GM21576 (cell line): ENCODE measurements around the gene RAB11FIP4.

ENCODE experiments used
- ATAC-seq: cut with Tn5 transposase; IDR thresholded peaks from one replicate; pipeline ENCODE4 v1.9.1; 2021; ENCODE audit warnings: mild to moderate bottlenecking, moderate library complexity; ENCODE audit not compliant: unreplicated experiment

The RAB11FIP4 gene

GRCh38 chr17:31405890-31406371, 14.5 kb downstream of the RAB11FIP4 start:
- ATAC-seq = no peak

DNA sequence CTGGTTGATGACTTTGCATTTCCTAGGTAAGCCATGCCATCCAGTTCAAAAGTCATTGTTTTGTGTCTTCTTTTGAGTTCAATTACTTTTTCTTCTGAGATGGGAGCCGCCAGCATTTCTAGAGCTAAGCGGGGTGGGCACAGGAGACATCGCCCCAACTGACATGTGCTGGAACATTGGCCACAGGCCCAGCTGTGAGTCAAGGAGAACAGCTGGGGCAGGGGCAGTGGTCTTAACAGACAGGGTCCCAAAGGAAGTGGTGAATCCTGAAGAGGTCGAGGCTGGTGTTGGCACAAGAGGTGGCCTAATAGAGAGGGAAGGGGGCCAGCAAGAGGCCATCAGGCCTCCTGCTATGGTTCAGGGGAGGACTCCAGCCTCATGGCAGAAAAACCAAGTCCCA, 17.1 kb downstream of the RAB11FIP4 start:
- ATAC-seq = no peak

DNA sequence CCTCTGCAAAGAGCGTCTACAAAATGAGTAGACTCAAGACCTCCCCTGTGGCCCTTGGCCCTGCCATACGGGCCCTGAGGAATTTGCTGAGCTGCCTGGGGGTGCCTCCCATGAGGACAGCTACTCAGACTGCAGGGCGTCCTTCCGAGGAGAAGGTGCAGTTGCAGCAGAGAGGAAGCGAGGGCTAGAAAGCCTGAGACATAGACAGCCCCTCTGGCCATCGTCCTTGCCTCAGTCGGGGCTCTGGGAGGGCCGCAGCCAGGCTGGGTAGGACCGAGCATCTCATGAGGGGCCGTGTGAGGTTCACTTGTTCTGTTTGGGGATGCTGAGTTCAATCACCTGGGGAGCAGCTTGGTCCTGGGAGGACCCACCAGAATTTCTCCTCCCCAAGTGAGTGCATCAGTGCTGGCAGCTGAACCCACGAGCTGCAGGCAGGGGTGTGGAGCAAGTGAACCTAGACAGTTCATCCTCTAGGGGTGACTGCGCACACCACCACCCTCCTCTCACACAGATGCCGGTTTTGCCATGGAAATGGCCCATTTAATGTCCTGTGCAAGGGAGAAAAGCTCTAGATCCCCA, 20.3 kb downstream of the RAB11FIP4 start:
- ATAC-seq = no peak

GRCh38 chr17:31412511-31412910, 21.0 kb downstream of the RAB11FIP4 start:
- ATAC-seq = no peak

DNA sequence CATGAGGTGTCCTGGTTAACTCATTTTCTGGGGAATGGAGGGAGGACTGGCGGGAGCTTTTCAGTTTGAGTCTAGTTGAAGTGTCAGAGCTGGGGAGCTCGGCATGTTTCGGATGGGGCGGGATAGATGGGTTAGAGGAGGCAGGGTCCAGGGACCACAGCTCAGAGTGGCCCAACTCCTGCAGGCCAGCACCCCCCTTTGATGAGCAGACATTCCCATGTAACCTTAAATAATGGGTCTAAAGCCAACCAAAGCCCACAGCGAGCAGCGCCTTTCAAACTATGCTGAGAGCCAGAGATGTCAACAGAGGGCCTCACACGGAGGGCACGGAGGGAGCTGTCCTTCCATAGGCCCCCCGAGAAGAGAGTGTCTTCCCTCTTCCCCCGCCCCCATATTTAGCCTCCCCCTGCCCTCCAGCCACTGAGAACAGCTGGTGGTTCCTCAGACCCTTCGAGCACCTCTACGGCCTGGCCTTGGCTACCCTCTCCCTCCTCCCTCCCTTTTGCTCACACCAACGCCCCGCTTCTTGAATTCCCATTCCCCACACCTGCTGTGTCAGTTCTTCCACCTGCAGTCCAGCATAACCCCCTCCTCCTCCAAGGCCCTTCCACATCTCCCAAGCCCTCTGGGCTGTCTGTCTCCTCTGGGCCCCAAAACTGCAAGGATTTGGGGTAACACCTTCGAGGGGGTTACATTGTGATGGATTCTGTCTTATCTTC, 21.8 kb downstream of the RAB11FIP4 start:
- ATAC-seq = no peak

DNA sequence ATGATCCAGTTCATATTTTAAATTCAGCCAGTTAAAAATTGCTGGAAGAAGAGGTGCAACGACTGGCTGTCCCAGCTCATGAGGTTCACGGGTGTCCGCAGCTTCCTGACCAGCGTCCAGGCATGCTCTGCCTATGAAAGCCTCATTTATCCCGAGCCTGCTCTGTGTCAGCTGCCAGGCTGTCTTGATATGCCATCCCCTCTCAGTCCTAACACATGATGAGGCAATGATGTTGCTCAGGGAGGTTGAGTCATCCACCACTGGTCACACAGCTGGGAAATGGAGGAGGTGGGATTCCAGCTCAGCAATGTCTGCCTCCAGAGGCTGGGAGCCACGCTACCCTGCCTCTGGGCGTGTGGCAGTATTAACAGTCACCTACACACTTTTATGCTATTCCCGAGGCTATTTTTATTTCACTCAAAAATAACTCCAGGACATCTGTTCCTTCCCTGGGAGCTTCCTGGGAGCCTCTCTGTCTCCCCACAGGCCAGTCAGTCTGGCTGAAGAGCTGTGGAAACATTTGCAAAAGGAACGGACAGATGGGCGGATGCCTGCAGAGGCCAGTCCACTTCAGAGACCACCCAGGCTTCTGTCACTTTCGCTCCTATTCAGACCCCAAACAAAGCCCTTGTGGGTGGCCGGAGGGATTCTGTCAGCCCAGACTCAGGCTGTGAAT, 22.5 kb downstream of the RAB11FIP4 start:
- no peak for ATAC-seq

GRCh38 chr17:31414550-31414918, 23.1 kb downstream of the RAB11FIP4 start:
- no peak for ATAC-seq

DNA sequence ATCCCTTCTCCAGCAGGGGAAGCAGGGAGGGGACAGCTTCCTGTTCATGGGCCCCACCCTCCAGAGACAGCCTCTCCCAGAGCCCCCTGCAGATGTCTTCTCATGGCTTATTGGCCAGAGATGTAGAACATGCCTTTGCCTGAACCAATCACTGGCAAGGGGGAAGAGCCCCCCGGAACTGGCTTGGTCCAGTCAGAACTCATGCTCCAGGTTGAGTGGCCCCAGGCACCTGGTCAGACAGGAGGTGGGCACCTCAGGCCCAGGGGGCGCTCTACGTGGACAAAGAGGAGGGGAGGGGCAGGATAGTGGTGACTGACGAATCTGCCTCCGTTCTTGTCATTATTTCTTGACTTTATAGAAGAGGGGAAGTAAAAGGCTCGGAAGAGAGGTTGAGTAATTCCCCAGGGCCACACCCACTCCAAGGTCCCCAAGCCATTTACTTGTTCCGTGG, 23.6 kb downstream of the RAB11FIP4 start:
- ATAC-seq = no peak

- ATAC-seq = no peak
Measured at GRCh38 chr17:31415640-31416502, 24.4 kb downstream of the RAB11FIP4 start.

DNA sequence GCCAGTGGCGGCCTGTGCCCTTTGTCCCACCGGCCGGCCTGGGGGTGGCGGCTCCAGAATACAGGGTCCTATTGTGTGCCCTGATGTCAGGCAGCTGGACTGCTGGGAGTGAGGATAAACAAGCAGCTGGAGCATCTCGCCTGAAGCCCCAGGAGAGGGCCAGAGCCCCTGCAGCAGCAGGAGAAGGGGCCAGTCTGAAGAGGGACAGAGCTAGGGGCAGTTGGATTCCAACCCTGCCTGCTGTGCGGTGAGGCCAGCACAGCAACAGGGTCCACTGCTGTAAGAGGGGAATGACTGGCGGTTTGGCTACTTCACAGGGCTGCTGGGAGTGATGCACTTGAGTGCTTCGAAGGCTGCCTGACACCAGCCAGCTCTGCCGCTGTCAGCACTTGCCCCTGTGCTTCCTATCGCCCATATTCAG, 25.0 kb downstream of the RAB11FIP4 start:
- no peak for ATAC-seq

GRCh38 chr17:31417051-31417792, 25.7 kb downstream of the RAB11FIP4 start:
- no peak for ATAC-seq

DNA sequence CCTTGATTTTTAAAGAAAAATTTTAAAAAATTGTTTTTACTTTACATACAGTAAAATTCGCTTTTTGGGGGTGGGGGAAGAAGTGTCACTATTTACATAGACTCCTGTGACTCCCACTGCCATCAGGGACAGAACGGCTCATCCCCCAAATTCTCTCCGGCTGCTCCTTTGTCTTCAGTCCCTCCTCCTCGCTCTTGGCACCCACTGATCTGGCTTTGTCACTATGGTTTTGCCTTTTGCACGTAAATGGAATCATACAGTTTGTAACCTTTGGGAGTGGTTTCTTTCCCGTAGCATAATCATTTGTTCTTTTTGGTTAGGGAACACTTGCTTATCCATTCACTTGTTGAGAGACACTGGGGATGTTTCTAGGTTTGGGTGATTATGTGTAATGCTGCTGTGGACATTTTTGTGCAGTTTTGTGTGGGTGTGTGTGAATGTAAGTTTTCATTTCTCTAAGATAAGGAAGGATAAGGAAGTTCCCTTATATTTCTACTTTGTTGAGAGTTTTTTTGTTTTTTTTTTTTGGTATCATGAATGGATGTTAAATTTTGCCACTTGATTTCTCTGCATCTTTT, 27.4 kb downstream of the RAB11FIP4 start:
- ATAC-seq = no peak

GRCh38 chr17:31422443-31422842, 31.0 kb downstream of the RAB11FIP4 start:
- no peak for ATAC-seq

DNA sequence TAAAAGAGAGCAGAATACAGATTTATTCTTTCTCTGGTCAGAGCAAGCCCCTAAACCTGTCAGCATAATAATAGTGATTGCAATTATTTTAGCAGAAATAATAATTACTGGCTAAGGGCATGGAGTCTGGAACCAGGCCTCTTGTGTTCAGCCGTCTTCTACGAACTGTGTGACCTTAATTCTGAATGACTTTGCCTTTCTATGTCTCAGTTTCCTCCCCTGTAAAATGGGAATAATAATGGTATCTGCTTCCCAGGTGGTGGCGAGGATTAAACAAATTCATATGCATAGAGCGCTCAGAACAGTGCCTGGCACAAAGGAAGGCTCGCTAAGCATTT, 33.4 kb downstream of the RAB11FIP4 start:
- no peak for ATAC-seq

DNA sequence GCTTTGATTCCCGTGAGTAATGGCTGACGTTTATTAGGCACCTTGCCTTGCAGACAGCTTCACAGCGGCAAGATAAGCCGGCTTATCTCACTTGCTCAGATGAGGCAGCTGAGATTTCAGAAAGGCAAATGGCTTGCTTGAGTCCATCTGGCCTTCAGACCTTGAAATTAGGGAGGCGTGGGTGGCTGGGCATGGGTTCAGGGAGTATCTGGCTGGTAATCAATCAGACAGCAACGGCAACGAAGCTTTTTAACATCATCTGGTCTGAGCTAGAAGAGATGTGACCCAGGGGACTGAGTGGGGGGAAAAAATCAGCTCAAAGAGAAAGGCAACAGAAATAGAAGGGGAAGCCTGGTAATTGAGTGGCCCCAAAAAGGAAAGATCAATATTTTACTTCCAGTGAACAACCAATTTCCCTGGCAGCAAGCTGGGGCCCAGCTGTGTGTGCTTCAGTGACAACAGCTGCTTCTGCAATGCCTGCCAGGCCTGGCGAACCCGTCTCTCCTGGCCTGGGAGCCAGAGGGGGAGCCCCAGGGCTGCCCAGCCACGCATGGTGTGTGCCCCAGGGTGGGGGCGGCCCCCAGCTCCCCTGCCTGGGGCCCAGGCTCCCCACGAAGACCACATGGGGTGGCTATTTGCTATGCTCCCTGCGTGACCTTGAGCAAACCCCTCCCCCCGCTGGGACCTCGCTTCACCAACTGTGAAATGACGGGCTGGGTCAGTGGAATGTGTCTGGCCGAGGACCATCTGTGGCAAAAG, 34.0 kb downstream of the RAB11FIP4 start:
- no peak for ATAC-seq

DNA sequence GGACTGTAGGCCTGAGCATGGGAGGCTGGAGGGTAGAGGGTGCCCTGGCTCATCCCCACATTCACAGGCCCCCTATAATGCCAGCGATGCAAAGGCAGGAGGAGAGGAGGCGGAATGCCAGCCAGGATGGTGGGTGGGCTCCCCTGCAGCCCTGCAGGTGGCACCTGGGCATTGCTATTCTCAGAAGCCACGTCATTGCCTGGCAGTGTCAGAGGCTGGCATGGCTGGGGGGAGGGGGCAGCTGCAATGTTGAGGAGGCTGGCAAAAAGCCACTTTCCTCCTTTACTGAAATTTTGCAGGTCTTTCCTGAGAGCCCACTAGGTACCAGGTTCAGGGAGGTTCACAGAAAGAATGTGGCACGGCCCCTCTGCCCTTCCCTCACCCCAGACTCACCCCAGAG, 36.2 kb downstream of the RAB11FIP4 start:
- no peak for ATAC-seq

DNA sequence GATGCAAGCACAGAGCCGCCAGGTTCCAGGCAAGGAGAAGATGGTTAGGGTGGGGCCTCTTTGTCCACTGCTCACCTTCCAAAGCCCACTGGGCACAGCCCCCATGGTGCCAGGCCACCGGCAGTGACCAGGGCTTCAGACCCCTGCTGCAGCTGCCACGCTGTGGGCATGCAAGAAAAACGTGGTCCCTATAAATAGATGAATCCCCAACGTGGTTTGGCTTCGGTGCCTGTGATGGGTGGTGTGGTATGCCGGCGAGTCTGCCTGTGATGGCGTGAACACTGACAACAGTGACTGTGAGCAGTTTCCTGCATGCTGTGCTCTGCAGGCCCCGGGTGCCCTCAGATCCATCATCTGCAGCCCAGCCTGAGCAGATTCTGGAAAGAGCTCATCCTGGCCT, 36.6 kb downstream of the RAB11FIP4 start:
- no peak for ATAC-seq

DNA sequence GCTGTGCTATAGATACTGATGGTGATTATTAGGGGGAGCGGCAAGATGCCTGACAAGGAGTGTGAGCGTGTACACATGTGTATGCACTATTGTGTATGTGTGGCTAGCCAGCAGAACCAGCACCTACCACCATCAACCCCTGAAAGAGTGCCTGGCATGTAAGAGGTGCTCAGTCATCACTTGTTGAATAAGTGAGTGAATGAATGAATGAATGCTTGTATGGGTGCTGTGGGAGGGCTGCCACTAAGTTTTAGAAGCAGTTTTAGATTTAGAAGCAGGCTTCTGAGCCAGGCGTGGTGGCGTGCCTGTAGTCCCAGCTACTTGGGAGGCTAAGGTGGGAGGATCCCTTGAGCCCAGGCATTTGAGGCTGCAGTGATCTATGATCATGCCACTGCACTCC, 37.0 kb downstream of the RAB11FIP4 start:
- ATAC-seq = no peak

GRCh38 chr17:31431098-31431851, 39.8 kb downstream of the RAB11FIP4 start:
- no peak for ATAC-seq
